HEK293T (cell line): Measurements from ENCODE around the gene POU6F2.

Experiments
- CTCF ChIA-PET: fragments of 350-600 bp; formaldehyde crosslinking; extraction: SDS; loops from one replicate; lab custom pipeline; 2021; ENCODE audit warnings: antibody characterized with exemption, inconsistent platforms; lab: Yijun Ruan, JAX
- POLR2A ChIA-PET: fragments of 350-600 bp; formaldehyde crosslinking; extraction: SDS; loops from one replicate; lab custom pipeline; 2020; ENCODE audit warnings: antibody characterized with exemption, inconsistent platforms; lab: Yijun Ruan, JAX
- DNase-seq: peaks from one replicate; pipeline ENCODE4 v3.0.0; 2012; ENCODE audit warnings: mixed read lengths; ENCODE audit errors: extremely low spot score
- ARNT ChIP-seq: fragments of 450-650 bp; IDR thresholded peaks from 2 replicates; pipeline ENCODE4 v1.6.1; 2017; ENCODE audit warnings: mild to moderate bottlenecking
- BHLHE40 ChIP-seq: fragments of 450-650 bp; IDR thresholded peaks from 2 replicates; pipeline ENCODE4 v1.6.1; 2016; ENCODE audit warnings: mild to moderate bottlenecking, moderate library complexity, borderline replicate concordance
- CTBP1 ChIP-seq: fragments of 450-650 bp; IDR thresholded peaks from 2 replicates; pipeline ENCODE4 v1.6.1; 2016; ENCODE audit warnings: borderline replicate concordance
- ELF4 ChIP-seq: fragments of 450-650 bp; IDR thresholded peaks from 2 replicates; pipeline ENCODE4 v1.6.1; 2017; ENCODE audit warnings: antibody characterized with exemption
- FOXA1 ChIP-seq: fragments of 450-650 bp; IDR thresholded peaks from 2 replicates; pipeline ENCODE4 v1.6.1; 2016; ENCODE audit warnings: mild to moderate bottlenecking
- FOXK2 ChIP-seq: fragments of 450-650 bp; IDR thresholded peaks from 2 replicates; pipeline ENCODE4 v1.6.1; 2016; ENCODE audit warnings: mild to moderate bottlenecking
- FOXM1 ChIP-seq: fragments of 450-650 bp; IDR thresholded peaks from 2 replicates; pipeline ENCODE4 v1.6.1; 2017; ENCODE audit warnings: mild to moderate bottlenecking, borderline replicate concordance
- HDGF ChIP-seq: fragments of 450-650 bp; IDR thresholded peaks from 2 replicates; pipeline ENCODE4 v1.6.1; 2017; ENCODE audit warnings: antibody characterized with exemption, borderline replicate concordance
- L3MBTL2 ChIP-seq: fragments of 450-650 bp; conservative IDR thresholded peaks from 2 replicates; pipeline ENCODE4 v1.6.1; 2016; ENCODE audit warnings: mild to moderate bottlenecking
- LEF1 ChIP-seq: fragments of 450-650 bp; IDR thresholded peaks from 2 replicates; pipeline ENCODE4 v1.6.1; 2017; ENCODE audit warnings: mild to moderate bottlenecking, borderline replicate concordance
- NFRKB ChIP-seq: fragments of 450-650 bp; IDR thresholded peaks from 2 replicates; pipeline ENCODE4 v1.6.1; 2016; ENCODE audit warnings: mild to moderate bottlenecking, moderate library complexity
- PKNOX1 ChIP-seq: fragments of 450-650 bp; IDR thresholded peaks from 2 replicates; pipeline ENCODE4 v1.6.1; 2016
- SP1 ChIP-seq: fragments of 450-650 bp; IDR thresholded peaks from 2 replicates; pipeline ENCODE4 v1.6.1; 2017
- SUZ12 ChIP-seq: fragments of 450-650 bp; IDR thresholded peaks from 2 replicates; pipeline ENCODE4 v1.6.1; 2016; ENCODE audit warnings: mild to moderate bottlenecking
- TARDBP ChIP-seq: fragments of 450-650 bp; IDR thresholded peaks from 2 replicates; pipeline ENCODE4 v1.6.1; 2016
- ZNF384 ChIP-seq: fragments of 450-650 bp; IDR thresholded peaks from 2 replicates; pipeline ENCODE4 v1.6.1; 2016

Gene POU6F2

GRCh38 chr7:39086638-39087360, 109.1 kb downstream of the POU6F2 start:
- DNase-seq, result no peak
- POLR2A ChIA-PET, result no interaction called here
- CTCF ChIA-PET, result no interaction called here
- TF ChIP-seq L3MBTL2 (no peak), PKNOX1 (peak; percentile 24; the same call in 1 of the 2 replicates)

- ChIA-PET CTCF (no interaction called here), POLR2A (no interaction called here)
- no peak for DNase-seq
- no peak for TF ChIP-seq NFRKB
- no peak for TF ChIP-seq FOXA1
- no peak for TF ChIP-seq FOXM1
- TF ChIP-seq SUZ12, result no peak
- TF ChIP-seq TARDBP, result no peak
- no peak for TF ChIP-seq LEF1
- TF ChIP-seq ELF4, result no peak
- no peak for TF ChIP-seq L3MBTL2
- no peak for TF ChIP-seq ARNT
- TF ChIP-seq PKNOX1, result no peak
- no peak for TF ChIP-seq HDGF
- TF ChIP-seq SP1, result no peak
- TF ChIP-seq BHLHE40, result no peak
- no peak for TF ChIP-seq FOXK2
- TF ChIP-seq CTBP1, result no peak
- TF ChIP-seq ZNF384, result no peak
Observed at GRCh38 chr7:39088730-39089593, 111.3 kb downstream of the POU6F2 start.

- TF ChIP-seq HDGF, result no peak
- no peak for TF ChIP-seq FOXA1
- TF ChIP-seq LEF1, result no peak
- TF ChIP-seq SUZ12, result no peak
- no peak for TF ChIP-seq FOXM1
- TF ChIP-seq ELF4, result no peak
- no peak for TF ChIP-seq FOXK2
- no peak for TF ChIP-seq ARNT
- no peak for TF ChIP-seq ZNF384
- TF ChIP-seq L3MBTL2, result no peak
- no peak for TF ChIP-seq NFRKB
- no peak for TF ChIP-seq PKNOX1
- no peak for TF ChIP-seq BHLHE40
- no peak for TF ChIP-seq SP1
- no peak for TF ChIP-seq CTBP1
- no peak for TF ChIP-seq TARDBP
- CTCF ChIA-PET, result no interaction called here
- no peak for DNase-seq
- POLR2A ChIA-PET, result no interaction called here
Observed at GRCh38 chr7:39091145-39091544, 113.4 kb downstream of the POU6F2 start.

GRCh38 chr7:39091774-39092173, 114.1 kb downstream of the POU6F2 start:
- no peak for DNase-seq
- POLR2A ChIA-PET, result no interaction called here
- CTCF ChIA-PET, result no interaction called here

More at GRCh38 chr7:39091774-39092173, 114.1 kb downstream of the POU6F2 start:
- TF ChIP-seq FOXM1 (no peak), HDGF (no peak), LEF1 (no peak), CTBP1 (no peak), ZNF384 (no peak), FOXK2 (no peak), ELF4 (no peak), BHLHE40 (no peak), SUZ12 (no peak), FOXA1 (no peak), SP1 (no peak), TARDBP (no peak), ARNT (no peak), L3MBTL2 (no peak), PKNOX1 (no peak), NFRKB (no peak)
